NCI-H510A (cell line): ENCODE measurements around the gene TXNRD2.

Experiments
- DNase-seq: peaks from one replicate; lab custom pipeline; 2025; lab: John Stamatoyannopoulos, UW

The TXNRD2 gene

DNA sequence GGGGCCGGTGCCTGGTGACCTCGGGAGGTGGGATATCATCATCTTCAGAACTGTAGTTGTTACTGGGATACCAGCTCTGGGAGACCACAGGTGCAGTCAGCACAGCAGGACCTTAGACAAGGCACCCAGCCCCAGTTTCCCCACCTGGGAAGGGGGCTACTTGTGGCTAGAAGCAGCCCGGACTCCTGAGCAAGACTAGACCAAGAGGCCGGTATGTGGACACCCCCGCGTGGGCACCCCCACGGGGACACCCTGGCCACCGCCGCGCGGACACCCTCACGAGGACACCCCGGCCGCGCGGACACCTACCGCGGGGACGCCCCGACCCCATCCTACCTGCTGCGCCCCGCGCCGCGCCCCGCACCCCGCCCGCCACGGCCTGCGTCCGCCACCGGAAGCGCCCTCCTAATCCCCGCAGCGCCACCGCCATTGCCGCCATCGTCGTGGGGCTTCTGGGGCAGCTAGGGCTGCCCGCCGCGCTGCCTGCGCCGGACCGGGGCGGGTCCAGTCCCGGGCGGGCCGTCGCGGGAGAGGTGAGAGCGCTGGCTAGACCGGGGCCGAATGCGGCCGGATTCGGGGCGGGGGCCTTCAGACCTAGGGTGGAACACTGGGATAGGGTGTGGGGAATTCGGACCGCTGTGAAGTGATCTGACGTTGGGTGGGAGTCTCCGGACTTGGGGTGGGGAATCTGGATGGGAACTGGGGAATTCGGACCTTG is at the start of gene TXNRD2, which contains the start of gene COMT:
Gene TXNRD2 (minus strand): TSS at position 454 of the 718 bp plus-strand sequence. CDS start 15 bp downstream, at position 439.
Gene COMT (plus strand): TSS at position 408 of the 718 bp plus-strand sequence. CDS start 20,755 bp downstream, outside the sequence.
- no peak for DNase-seq

DNA sequence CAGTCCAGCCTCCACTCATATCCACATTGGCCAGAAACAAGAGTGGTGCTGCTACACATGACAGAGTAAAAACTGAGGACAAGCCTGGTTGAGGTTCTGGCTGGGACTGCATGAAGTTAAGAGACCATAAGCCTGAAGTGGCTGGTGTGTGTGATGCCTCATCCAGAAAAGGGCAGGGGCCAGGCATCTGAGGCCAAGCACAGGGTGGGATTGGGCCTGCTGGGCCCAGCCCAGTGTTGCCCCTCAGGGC is 49.7 kb upstream of the TXNRD2 start:
- no peak for DNase-seq

DNA sequence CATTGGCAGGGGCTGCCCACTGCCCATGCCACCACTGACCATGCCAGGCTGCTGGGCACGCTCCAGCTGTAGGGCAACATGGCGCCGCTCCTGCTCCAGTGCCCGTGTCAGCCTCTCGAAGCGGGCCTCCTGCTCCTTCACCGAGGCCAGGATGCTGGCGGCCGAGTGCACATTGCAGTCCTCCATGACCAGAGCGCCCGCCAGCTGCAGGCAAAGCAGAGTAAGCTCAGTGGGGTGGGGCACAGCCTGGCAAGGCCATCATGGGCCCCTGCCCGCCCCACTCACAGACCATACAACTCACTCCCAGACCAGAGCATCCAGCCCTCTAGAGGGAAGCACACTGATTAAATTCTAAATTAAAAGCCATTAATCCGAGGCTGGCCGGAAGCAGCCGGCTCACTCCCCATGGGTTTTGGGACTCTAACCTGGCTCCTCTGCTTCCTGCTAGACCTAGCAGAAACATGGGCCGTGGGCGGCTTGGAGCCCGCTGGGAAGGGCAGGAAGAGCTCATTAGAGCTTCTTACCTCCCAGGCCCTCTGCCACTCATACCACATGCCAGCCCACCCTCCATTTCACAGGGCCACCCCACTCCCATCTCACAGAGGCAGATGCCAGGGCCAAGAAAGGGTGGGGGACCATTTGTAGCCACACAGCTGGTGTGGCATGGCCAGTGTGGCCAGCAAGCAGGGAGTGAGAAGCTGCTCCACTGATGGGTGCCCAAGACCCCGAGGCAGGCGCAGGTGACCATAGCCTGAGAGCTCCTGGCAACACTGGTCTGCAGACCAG is 49.2 kb upstream of the TXNRD2 start:
- no peak for DNase-seq

DNA sequence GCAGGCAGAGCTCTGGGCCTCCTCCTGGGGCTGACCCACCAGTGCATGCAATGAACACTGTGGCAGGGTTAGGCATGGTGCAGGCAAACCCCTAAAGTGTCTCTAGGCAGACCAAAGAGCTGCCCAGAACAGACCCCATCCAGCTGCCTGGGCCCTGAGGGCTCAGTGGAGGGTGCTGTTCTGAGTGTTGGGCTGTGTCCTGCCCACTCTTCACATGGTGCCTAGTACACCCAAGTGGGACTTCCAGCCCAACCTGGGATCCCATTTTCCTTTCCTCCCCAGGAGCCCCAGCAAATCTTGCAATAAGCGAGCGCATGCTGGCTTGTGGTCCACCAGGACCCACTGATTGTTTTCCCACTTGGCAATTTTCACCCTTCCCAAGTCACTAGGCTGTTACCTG is 48.6 kb upstream of the TXNRD2 start:
- DNase-seq: no peak

DNA sequence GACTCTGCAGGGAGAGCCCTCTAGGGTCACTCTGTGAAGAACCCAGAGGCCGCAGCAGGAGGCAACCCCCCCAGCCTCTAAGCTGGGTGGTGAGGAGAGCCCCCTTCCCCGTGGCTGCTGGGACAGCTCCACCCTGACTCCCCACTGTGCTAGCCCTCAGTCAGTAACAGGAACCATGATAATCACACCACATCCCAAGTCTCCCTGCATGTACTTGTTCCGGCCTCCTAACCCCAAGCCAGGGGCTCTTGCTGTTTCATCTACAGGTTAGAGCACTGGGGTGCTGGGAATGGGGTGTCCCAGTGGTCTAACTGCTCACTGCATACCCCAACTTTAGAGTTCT is 48.1 kb upstream of the TXNRD2 start:
- DNase-seq: no peak

- no peak for DNase-seq
Measured at GRCh38 chr22:19988965-19989724, 47.5 kb upstream of the TXNRD2 start.

DNA sequence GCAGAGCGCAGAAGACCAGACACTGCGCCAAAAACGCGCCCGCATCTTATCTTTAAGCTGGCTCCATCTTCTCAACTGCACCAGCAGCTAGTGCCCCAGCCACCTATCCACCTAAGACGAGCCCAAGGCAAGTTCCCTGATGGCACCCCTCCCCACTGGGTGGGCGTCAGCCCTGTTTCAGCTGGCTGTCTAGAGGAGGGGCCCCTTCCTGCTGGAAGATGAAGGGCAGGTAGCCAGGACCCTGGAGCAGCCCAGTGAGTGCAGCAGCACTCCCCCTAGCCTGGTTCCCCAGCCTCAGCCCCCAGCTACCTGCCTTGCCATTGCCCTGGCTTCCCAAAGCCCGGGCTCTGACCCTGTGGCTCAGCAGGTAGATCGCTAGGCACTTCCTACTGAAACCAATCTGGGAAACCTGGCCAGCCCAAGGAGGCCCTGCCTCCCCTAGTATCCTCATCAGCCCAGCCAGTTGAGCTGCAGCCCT is 46.8 kb upstream of the TXNRD2 start:
- no peak for DNase-seq

GRCh38 chr22:19987394-19988306 is 46.0 kb upstream of the TXNRD2 start:
- DNase-seq: no peak

GRCh38 chr22:19986410-19987341 is 45.1 kb upstream of the TXNRD2 start:
- peak; percentile 53 for DNase-seq

GRCh38 chr22:19986011-19986409 is 44.4 kb upstream of the TXNRD2 start:
- no peak for DNase-seq

DNA sequence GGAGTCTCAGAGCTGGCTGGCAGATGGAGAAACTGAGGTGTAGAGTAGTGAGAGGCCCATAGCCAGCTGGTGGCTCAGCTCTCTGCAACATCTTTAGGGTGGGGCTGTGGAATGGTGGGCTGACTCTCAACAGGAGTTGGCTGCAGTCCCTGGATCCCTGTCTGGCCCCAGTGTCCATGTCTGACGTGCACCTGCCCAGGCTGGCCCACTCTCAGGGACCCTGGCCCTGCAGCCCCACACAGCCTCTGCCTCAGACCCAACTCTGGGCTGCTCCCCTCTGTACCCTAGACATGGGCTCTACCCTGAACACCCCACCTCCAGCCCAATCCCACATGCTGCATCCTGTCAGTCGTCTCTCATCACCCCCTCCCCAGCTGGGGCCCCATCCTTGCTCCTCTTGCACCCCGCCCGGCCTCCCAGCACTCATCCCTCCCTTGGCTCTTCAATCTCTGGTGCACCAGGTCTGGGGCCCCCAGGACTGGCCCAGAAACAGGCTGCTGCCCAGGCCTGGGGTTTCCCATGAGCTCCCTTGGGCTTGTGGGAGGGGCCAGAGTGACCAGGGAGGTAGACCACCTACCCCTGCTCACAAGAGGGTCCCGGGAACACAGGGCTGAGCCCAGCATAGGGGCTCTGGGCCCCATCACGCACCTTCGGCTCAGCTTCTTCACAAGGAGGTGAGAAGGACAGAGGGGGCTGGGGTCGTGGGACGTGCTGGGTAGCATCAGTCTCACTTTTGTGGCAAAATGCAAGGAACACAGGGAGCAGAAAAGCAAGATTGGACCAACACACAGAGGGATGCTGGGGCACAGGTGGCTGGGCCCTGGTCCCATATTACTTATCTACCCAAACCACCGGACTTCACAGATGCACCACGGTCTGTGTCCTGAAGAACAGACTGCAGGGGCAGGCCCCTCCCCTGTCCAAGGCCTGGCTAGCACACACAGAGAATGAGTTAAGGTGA is 43.5 kb upstream of the TXNRD2 start:
- DNase-seq: no peak

GRCh38 chr22:19984201-19984753 is 42.7 kb upstream of the TXNRD2 start:
- no peak for DNase-seq

DNA sequence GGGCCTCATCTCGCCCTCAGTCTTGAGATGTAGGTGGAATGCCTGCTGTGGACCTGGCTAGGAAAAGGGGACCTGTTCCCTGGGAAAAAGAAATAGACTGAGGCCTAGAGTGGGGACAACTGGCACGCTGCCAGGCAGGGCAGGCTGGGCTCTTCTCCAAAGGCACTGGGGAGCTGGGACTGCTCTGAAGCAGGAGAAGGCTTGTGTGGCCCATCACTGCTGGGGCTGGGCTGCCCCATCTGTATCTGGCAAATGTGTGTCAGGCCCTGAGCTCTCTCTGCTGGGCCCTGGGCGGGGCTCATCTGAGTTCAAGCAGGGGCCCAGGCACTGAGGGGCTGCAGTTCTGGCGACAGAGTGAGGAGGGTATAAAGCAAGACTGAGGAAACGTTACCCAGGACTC is 42.1 kb upstream of the TXNRD2 start:
- DNase-seq: no peak

DNA sequence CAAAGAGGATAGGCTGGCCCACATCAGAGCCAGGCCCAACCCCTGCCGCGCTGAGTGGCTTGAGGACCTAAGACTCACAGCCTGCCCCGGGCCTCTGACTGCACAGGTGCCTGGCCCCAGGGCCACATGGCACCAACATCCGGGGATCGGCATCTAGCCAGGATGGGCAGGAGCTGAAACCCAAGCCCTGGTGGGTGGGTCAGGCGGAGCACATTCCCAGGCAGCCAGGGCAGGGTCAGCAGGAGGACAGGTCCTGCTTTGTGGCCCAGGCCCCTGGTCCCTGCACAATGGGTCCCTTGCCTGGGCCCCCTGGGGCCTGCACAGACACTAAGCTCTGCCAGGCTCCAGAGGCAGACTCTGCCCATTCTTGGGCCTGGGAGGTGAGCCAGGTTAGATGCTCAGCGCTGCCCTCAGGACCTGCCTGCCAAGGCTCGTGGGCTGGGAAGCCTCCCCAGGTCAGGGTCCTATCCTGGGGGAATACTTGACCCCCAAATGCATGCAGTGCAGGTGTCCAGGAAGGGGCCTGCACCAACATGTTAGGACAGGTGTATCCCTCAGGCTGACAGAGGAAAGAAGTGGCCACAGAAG is 41.5 kb upstream of the TXNRD2 start:
- DNase-seq: no peak

DNA sequence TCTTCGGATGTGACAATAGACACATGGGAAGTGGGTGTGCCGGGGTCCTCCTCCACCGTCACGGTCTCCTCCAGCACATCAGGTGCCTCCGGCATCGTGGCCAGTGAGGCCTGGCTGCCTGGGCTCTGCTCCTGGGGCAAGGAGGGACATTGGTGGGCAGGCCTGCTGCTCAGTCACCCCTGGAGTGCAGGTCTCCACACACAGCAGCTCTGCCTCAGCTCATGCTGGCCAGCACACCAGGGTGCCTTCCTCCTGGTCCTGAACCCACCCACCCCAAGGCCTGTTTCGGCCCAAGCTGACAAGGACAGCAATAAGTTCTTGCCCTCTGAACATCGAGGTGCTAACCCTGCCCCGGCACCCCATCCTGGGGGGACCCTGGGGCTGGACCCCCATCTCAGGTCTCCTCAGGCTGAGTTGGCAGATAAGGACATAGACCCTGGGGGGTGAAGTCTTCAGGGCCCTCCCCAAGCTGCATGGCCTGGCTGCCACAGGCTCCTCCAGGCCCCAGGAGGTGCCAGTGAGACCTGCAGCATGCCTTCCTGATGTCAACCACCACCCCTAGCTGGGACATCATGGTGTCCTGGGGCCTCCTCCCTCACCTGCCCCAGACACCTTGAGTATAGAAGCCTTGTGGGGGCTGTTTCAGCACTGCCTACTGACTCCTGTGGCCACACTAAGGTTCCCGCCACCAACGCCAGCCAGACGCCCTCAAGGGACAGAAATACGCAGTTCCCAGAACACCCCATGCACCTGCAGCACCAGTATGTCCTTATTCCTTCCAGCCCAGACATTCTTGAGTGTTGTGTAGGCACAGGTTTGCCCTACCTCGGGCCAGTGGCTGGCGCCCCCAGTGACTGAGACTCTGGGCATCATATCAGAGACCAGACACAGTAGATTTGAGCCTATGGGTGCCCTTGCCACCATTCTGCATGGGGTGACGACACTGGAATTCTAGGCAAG is 40.6 kb upstream of the TXNRD2 start:
- DNase-seq: no peak

DNA sequence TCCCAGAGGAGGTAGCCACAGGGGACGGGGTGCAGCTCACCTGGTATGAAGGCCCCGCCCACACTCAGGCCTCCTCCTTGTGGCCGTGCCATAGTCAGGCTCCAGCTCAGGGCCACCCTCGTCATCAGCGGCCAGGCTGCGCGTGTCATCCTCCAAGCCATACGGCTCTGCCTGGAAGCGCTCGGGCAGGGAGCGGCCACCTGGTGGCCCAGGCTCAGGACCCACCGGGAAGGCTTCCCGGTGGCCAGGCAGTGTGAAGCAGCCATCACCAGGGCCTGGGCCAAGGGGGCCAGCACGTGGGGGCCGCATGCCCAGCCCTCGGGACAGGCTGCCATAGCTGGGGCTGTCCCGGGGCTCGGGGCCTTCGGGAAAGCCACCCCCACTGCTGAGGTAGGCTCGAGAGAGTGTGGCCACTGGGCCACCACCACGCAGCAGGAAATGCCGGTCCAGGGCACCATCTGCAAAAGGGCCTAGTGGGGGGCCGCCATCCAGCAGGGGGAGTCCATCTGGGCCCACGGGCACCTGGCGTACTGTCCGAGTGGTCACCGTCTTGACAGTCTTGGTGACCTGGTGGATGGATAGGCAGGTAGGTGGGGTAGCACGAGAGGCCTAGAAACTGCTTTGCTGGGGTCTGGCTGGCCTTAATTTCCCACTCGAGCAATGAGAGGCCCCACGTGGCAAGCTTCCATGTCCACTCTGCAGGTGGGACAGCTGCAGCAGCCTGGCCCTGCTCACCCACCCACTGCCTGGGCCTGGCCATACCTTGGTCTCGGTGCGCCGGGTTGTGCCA is 39.7 kb upstream of the TXNRD2 start:
- DNase-seq: no peak

- DNase-seq: no peak
Measured at GRCh38 chr22:19980766-19981165, 39.1 kb upstream of the TXNRD2 start.
